Measurements from ENCODE around the gene DBNDD1.
"Not testable (repeated sequence)": the region's sequence is repeated elsewhere in the genome, so short reads cannot be mapped to it uniquely, and the experiment has no call there.

The DBNDD1 gene

DNA sequence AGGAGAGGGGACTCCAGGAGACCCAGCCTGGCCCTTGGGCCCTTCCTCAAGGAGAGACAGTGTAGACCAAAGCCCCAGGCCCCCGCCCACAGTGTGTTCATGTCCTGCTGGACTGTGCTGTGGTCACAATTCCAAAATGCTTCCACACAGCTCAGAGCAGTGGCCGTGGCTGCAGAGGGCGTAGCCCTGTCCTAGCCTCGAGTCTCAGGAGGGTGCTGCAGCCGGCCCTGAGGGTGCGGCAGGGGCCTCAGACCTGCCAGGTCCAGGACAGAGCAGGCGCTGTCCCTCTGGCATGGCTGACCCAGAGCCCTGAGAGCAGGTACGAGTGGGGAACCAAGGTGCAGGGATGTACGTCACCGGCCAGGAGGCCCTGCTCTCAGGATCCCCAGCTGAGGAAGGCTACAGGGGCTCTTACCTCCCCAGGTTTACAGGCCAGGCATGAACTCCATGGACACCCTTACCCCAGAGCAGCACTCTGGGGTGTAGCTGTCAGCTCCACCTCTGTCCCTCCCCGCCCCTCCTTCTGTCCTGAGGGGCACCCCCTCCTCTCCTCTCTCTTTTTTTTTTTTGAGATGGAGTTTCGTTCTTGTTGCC, 7.3 kb downstream of the DBNDD1 start:
- no peak for DNase-seq (ENCODE audit: low read depth in 2 of 2)

DNA sequence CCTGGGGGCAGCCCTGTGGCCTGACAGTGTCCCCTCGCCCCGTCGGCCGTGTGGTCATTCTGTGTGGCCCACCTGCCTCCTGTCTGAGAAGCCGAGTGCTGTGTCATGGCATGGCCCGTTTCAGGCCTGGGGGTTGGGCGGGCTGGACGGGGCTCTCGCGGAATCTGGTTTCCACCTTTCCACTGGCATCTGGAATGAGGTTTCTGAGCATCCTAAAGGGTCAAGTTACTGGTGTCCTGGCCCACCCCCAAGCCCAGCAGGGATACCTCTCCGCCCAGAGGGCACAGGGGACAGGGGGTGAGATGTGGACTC, 7.8 kb downstream of the DBNDD1 start:
- no peak for DNase-seq (ENCODE audit: low read depth in 2 of 2)

DNA sequence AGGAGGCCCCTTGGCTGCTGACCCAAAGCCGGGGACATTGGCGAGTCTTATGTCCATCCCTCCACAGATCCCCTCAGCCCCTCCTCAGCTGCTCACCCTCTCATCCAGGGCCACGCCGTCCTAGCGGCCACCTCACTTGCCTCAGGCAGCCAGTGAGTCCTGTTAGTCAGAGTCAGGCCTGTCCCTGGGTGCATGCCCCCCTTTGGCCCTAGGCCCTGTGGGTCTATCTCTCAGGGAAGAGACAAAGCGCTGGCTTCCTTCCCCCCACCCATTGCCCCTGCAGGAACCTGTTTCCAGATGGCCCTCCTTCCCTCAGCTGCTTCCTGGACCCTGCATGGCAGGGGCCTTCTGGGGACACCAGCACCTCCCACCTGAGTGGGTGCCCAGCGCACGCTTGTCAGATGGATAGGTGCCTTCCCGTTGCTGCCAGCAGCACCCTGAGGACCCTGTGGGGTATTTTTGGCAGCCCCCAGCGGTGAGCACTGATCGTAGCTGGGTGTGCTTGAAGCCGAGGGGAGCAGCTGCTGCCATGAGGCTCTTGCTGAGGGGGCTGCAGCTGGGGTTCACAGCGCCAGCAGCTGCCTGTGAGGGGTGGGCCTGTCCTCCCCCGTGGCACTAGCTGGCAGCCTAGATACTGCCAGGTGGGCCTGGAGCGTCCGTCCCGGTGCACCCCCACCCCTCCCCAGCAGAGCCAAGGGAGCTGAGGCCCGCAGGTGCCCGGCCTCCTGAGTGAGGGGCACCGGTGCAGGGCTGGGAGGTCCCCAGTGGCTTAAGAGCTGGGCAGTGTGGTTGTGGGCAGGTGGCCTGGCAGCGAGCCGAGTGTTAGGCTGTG, 8.4 kb downstream of the DBNDD1 start:
- no peak for DNase-seq (ENCODE audit: low read depth in 2 of 2)

DNA sequence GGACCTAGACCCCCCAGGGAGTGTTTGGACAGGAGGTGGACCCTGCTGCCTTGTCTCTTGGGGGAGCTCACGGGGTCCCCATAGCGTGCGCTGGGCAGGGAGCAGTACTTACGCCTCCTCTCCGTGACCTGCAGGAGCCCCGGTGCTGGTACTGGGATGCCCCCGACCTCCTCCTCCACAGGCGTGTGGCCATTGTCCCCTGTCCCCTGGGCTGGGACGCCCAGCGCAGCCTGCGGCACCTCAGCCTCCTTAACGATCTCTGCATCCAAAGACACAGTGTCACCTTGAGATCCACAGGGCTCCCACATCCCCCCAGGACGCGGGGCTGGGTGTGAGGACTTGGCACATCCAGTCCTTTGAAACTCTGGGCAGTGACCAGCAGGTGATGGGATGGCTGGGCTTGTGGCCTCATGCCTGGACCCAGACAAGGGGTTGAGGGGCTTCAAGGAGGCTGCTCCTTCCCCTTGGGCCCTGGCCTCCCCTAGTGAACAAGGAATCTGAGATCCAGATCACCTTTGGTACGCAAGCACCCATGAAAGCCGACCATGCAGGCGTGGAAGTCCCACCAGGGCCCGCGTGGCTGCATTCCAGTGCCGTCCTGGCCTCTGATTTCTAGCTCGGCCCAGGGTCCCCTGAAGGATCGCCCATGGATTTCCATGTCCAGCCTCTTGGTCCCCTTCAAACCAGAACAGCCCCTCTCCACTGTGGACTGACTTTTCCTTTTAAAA, 9.9 kb downstream of the DBNDD1 start:
- DNase-seq (ENCODE audit: low read depth in 2 of 2), result no peak

DNA sequence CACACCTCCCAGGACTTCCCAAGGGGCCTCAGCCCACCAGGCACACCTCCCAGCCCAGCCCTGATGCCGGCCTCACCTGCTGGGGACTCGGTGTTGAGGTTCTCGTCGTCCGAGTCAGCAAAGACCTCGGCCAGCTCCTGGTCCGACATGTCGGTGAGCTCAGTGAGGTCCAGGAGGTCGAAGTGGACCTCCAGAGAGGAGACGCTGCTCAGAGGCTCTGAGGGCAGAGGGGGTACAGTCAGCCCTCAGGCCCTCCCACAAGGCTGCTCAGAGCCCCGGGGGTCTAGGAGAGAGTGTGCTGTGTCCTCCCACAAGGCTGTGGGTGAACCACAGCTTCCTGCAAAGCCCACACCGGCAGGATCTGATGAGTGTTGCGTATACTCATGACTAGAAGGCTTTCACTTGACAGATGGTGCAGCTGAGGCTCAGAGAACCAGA, 10.5 kb downstream of the DBNDD1 start:
- DNase-seq (ENCODE audit: low read depth in 2 of 2), result peak; percentile 42 to 43

DNA sequence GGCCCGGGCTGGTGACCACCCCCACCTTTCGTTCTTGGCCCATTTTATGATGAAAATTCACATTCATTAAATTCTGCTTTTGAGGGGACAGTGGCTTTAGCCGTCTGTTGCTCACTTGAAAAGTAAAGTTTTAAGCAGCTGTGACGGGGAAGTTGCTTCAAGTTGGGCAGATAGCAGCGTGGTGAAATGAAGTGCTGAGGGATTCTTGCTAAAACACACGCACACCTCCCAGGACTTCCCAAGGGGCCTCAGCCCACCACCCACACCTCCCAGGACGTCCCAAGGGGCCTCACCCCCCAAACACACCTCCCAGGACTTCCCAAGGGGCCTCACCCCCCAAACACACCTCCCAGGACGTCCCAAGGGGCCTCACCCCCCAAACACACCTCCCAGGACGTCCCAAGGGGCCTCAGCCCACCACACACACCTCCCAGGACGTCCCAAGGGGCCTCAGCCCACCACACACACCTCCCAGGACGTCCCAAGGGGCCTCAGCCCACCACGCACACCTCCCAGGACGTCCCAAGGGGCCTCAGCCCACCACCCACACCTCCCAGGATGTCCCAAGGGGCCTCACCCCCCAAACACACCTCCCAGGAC, 11.5 kb downstream of the DBNDD1 start:
- DNase-seq (ENCODE audit: low read depth in 2 of 2), result not testable (repeated sequence)

DNA sequence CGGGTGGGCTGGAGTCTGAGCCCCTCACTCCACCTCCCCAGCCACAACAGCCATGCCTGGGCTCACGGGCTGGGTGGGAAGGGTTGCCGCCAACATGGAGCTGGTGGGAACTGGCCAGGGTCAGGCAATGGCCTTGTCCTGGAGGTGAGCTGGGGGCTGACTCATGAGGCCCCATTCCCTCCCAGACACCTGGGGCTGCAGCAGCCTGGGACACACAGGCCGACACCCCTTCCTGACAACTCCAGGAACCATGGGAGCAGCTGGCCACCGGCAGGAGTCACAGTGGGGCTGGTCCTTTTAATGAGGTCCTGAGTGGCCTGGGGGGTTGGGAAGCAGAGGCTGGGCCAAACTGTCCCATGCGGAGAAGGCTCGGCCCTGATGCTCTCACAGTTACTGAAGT, 12.2 kb downstream of the DBNDD1 start:
- DNase-seq (ENCODE audit: low read depth in 2 of 2), result no peak

DNA sequence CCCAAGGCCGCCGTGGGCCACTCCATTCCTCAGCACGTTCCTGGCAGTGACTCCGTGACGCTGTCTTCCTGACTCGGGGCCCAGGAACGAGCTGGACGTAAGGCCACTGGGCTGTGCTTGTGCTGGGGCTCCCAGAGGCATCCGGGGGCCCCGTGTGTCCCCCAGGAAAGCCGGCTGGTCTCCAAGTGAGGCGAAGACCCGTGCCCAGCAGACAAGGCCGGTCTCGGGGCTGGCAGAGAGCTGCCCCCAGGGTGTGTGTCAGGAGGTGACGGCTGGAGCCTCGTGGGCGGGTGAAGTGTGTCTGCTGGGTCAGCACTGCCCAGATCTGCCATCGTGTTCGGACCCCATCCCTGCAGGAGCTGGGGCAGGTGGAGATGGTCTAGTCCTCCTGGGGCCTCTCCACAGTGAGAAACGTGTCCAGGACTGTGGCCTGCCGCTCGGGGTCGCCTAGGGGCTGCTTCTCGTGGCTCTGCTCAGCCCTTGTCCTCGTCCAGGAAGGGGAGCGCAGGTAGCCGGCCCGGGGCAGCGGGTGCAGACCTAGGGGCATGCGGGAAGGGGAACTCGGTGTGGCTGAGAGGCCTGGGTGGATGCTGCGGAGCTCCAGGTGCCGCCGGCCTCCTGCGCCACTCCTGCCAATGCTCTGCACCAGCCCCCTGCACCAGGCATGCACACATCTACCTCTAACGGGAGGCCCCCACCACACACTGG, 13.1 kb downstream of the DBNDD1 start:
- no peak for DNase-seq (ENCODE audit: low read depth in 2 of 2)

DNA sequence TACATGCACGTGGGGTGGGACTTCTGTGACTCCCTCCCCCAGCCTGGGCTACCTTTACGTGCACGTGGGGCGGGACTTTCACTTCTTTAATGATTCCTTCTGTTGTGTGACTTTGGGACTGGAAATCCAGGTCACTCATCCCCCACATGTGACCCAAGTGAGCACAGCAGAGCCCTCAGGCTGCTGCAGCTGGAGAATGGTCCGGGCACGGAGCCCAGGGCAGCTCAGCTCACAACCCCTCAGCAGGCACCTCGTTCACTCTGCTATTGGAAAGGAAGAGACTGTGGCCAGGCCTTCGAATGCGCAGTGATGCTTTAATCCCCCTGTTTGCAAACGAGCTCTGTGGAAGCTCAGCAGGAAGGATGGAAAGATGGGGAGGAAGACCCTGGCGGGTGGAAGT, 14.7 kb downstream of the DBNDD1 start:
- DNase-seq (ENCODE audit: low read depth in 2 of 2), result no peak

DNA sequence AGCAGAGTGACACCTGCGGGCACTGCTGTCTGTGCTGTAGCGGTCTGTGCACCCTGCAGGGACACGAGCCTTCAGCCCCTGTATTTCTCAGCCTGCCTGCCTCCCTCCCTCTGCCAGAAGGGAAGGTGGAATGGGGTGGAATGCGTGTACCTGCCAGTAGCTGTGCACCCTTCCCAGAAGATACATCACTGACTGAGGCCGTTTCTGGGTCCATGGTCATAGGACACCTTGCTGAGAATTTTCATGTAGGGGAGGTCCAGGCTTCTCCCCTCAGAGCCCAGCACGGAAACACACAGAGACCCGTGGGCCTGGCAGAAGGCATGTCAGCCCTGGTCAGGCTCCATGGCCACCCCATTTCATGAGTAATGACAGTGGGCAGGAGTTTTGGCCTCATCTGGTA, 16.5 kb downstream of the DBNDD1 start:
- DNase-seq (ENCODE audit: low read depth in 2 of 2), result no peak

DNA sequence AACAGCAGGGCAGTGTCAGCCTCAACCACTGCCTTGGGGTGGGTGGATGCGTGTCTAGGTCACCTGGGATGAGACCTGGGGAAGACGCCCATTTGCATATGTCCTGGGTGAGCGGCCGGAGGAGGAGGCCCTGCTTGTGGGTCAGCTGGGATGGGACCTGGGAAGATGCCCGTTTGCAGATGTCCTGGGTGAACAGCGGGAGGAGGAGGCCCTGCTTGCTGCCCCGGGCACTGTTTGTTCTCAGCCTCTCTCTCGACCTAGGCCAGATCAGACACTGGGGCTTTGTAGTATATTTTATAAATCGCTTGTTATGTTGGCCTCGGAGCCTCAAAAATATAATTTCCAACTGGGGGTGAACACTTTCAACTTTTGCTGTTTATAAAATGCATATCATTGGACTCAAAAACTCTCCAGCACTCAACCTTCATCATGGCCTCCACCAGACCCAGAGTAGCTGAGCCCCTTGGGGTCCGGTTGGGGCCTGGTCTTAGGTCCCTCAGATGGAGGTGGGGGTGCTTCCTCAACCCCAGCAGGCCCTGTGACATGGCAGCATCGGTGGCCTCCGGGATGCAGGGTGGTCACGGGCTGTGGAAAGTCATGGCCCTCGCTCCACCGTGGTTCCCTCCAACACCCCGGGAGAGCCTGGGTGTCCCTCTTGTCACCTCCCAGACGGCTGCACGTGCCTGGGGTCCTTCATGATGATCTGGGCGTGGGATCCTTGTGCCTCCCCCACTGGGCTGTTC, 17.3 kb downstream of the DBNDD1 start:
- DNase-seq (ENCODE audit: low read depth in 2 of 2), result no peak

DNA sequence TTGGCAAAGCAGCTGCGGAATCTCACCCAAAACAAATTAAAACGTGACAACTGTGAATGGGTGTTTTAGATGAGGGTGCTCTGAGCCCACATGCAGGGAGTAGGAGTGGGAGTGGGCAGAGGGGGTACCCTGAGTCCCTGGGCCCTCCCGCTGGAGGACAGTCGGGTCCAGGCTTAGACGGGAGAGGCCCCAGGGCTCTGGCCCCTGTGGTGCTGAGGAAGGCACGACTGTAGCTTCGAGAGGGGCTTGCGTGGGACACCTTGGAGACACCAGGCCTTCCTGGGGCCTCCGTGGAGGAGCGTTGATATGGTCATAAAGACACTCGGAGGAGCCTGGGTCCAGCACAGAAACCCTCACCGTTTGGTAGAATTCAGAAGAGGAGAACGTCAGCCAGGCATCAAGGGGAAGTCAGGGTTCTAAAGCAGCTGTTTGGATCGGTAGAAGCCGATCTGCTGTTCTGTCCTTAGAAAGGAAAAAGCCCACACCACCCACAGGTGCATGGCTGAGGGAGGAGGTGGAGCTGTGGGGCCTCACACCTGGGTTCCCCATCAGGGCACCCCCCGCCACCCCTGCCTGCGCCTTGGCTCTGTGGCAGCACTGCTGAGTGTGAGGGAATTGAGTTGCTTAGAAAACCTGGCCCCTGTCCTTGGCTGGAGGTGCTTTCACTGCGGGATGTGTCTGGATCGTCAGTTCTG, 18.4 kb downstream of the DBNDD1 start:
- DNase-seq (ENCODE audit: low read depth in 2 of 2), result no peak

DNA sequence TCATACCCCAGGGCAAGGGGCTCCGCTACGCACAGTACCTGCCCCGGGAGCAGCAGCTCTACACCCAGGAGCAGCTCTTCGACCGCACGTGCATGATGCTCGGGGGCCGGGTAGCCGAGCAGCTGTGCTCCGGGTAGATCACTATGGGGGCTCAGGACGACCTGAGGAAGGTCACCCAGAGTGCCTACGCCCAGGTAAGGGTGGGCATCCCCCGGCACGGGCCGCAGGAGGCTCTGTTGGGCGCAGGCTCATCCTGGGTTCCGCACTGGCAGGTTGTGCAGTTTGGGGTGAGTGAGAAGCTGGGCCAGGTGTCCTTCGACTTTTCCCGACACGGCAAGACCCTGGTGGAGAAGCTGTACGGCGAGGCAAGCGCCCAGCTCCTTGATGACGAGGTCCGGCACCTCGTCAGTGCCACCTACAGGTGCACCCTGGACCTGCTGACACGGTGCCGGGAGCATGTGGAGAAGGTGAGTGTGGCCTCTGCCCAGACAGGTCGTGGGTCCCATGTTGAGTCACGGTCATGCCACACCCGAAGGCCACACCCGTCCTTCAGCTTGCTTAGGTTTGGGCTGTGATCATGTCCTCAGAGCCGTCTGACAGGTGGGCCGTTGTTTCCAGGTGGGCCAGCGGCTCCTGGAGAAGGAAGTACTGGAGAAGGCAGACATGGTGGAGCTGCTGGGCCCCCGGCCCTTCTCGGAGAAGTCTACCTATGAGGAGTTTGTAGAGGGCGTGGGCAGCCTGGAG, 19.3 kb downstream of the DBNDD1 start:
- no peak for DNase-seq (ENCODE audit: low read depth in 2 of 2)

DNA sequence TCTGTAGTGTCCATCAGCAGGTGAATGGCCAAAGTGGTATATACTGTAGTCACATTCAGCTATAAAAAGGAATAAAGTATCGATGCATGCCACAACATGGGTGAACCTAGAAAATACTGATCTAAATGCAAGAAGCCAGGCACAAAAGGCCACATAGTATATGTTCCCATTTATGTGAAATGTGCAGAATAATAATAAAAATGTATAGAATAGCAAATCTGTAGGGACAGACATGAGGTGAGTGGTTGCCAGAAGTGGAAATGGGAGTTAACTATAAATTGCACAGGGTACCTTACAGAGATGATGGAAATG, 23.1 kb downstream of the DBNDD1 start:
- no peak for DNase-seq (ENCODE audit: low read depth in 2 of 2)

DNA sequence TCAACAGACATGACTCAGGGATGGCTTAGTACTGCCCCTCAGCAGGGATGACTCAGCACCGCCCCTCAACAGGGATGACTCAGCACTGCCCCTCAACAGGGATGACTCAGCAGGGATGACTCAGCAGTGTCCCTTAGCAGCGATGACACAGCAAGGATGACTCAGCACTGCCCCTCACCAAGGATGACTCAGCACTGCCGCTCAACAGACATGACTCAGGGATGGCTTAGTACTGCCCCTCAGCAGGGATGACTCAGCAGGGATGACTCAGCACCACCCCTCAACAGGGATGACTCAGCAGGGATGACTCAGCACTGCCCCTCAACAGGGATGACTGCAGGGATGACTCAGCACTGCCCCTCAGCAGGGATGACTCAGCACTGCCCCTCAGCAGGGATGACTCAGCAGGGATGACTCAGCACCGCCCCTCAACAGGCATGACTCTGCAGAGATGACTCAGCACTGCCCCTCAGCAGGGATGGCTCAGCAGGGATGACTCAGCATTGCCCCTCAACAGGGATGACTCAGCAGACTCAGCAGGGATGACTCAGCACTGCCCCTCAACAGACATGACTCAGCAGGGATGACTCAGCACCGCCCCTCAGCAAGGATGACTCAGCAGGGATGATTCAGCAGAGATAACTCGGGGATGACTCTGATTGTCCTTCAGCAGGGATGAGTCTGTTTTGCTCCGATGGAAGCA, 23.6 kb downstream of the DBNDD1 start:
- peak; percentile 23 to 30 for DNase-seq (ENCODE audit: low read depth in 2 of 2)

DNA sequence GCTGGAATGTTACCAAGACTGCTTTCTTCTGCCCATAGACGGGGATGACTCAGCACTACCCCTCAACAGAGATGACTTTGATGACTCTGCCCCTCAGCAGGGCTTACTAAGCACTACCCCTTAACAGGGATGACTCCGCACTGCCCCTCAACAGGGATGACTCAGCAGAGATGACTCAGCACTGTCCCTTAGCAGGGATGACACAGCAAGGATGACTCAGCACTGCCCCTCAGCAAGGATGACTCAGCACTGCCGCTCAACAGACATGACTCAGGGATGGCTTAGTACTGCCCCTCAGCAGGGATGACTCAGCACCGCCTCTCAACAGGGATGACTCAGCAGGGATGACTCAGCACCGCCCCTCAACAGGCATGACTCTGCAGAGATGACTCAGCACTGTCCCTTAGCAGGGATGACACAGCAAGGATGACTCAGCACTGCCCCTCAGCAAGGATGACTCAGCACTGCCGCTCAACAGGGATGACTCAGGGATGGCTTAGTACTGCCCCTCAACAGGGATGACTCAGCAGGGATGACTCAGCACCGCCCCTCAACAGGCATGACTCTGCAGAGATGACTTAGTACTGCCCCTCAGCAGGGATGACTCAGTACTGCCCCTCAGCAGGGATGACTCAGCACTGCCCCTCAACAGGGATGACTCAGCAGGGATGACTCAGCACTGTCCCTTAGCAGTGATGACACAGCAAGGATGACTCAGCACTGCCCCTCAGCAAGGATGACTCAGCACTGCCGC, 24.4 kb downstream of the DBNDD1 start:
- DNase-seq (ENCODE audit: low read depth in 2 of 2), result peak in 1 of 2 donors; percentile 25

DNA sequence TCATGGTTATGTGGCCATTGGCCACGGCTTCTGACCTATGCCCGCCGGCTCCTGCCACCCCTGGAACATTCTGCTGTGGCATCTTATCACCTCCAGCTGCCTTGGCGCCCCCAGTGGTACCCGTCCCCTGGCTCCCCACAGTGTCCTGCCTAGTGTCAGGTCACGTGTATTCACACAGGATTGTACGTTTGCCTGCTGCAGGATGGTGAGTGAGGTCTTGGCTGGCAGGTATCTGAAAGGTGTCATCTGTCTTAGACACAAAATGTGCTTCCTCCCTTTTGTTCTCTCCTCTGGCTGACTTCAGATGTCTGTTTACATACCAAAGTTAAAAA, 24.9 kb downstream of the DBNDD1 start:
- no peak for DNase-seq (ENCODE audit: low read depth in 2 of 2)

DNA sequence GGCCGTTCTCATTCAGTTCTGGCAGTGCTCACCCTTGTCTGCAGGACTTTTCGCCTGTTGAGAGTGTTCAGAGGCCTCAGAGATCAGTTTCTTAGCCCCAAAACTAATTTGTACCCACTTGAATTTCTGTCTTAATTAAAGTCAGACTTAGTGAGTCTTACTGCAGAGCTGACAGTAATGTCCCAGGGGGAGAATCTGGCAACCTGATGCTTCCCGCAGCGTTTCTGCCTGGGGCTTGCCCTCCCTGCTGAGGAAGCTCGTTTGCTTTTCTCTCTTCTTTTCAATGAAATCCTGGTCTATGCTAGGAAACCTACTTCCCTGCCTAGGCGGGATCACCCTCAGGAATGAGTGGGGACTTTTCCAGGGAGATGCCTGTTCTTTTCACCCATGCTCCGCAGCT, 25.3 kb downstream of the DBNDD1 start:
- DNase-seq (ENCODE audit: low read depth in 2 of 2), result no peak

DNA sequence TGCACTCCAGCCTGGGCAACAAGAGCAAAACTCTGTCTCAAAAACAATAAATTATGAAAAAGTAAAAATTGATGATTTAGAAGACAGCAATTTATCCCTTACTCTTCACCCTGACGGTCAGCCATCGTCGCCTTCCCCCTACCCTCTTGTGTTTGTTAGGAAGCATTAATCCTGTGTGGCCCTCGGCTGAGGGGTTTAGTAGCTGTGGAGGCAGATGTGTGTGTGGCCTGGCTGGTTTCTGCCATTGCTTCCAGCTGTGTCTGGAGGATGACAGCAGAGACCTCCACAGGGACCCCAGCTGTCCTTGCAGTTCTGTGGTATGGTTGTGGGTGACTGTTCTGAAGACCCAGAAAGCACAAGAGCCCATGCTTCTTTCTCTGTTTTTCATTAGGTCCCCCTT, 25.9 kb downstream of the DBNDD1 start:
- no peak for DNase-seq (ENCODE audit: low read depth in 2 of 2)

Data from activated CD4-positive, alpha-beta T cell treated with anti-CD3 and anti-CD28 coated beads for 24 hours (primary cell).